ENCODE results near the gene LILRB3.
"Not testable (repeated sequence)": the region's sequence is repeated elsewhere in the genome, so short reads cannot be mapped to it uniquely, and the experiment has no call there.

LILRB3 gene

GRCh38 chr19:54242646-54243045 is 19.8 kb upstream of the LILRB3 start, which contains the start of gene LILRA6:
LILRA6 (minus strand) TSS chr19:54242790.
- in situ Hi-C loops (cut with MboI; ENCODE audit: low sequenced_read_pairs) = not testable (repeated sequence)

- in situ Hi-C loops (cut with MboI; ENCODE audit: low sequenced_read_pairs) = not testable (repeated sequence)
Observed at GRCh38 chr19:54242234-54242633, 19.4 kb upstream of the LILRB3 start.

GRCh38 chr19:54240372-54241336 is 17.8 kb upstream of the LILRB3 start:
- in situ Hi-C loops (cut with MboI; ENCODE audit: low sequenced_read_pairs) = not testable (repeated sequence)

GRCh38 chr19:54239491-54240371 is 16.9 kb upstream of the LILRB3 start:
- in situ Hi-C loops (cut with MboI; ENCODE audit: low sequenced_read_pairs) = not testable (repeated sequence)

- in situ Hi-C loops (cut with MboI; ENCODE audit: low sequenced_read_pairs) = no loop called here
Observed at GRCh38 chr19:54233941-54234340, 11.1 kb upstream of the LILRB3 start.

GRCh38 chr19:54231077-54231931 is 8.5 kb upstream of the LILRB3 start:
- in situ Hi-C loops (cut with MboI; ENCODE audit: low sequenced_read_pairs) = no loop called here

- in situ Hi-C loops (cut with MboI; ENCODE audit: low sequenced_read_pairs) = no loop called here
Observed at GRCh38 chr19:54230031-54230430, 7.2 kb upstream of the LILRB3 start.

GRCh38 chr19:54229146-54229545 is 6.3 kb upstream of the LILRB3 start:
- in situ Hi-C loops (cut with MboI; ENCODE audit: low sequenced_read_pairs) = no loop called here

GRCh38 chr19:54224619-54225018 is 1.8 kb upstream of the LILRB3 start:
- in situ Hi-C loops (cut with MboI; ENCODE audit: low sequenced_read_pairs) = not testable (repeated sequence)

- in situ Hi-C loops (cut with MboI; ENCODE audit: low sequenced_read_pairs) = not testable (repeated sequence)
Observed at GRCh38 chr19:54223937-54224281, 1.1 kb upstream of the LILRB3 start.

- in situ Hi-C loops (cut with MboI; ENCODE audit: low sequenced_read_pairs) = not testable (repeated sequence)
Observed at GRCh38 chr19:54223277-54223936, 600 bp upstream of the LILRB3 start.

GRCh38 chr19:54221947-54222346 is 860 bp downstream of the LILRB3 start:
- in situ Hi-C loops (cut with MboI; ENCODE audit: low sequenced_read_pairs) = not testable (repeated sequence)

GRCh38 chr19:54219702-54220101 is 3.1 kb downstream of the LILRB3 start:
- in situ Hi-C loops (cut with MboI; ENCODE audit: low sequenced_read_pairs) = not testable (repeated sequence)

- in situ Hi-C loops (cut with MboI; ENCODE audit: low sequenced_read_pairs) = no loop called here
Observed at GRCh38 chr19:54218960-54219661, 3.7 kb downstream of the LILRB3 start.

GRCh38 chr19:54218259-54218658 is 4.5 kb downstream of the LILRB3 start:
- in situ Hi-C loops (cut with MboI; ENCODE audit: low sequenced_read_pairs) = no loop called here

GRCh38 chr19:54217517-54218247 is 5.1 kb downstream of the LILRB3 start:
- in situ Hi-C loops (cut with MboI; ENCODE audit: low sequenced_read_pairs) = not testable (repeated sequence)

- in situ Hi-C loops (cut with MboI; ENCODE audit: low sequenced_read_pairs) = no loop called here
Observed at GRCh38 chr19:54216869-54217268, 5.9 kb downstream of the LILRB3 start.

GRCh38 chr19:54214734-54215133 is 8.1 kb downstream of the LILRB3 start:
- in situ Hi-C loops (cut with MboI; ENCODE audit: low sequenced_read_pairs) = not testable (repeated sequence)

- in situ Hi-C loops (cut with MboI; ENCODE audit: low sequenced_read_pairs) = not testable (repeated sequence)
Observed at GRCh38 chr19:54214217-54214616, 8.6 kb downstream of the LILRB3 start.
